ENCODE data around the gene ARHGAP28. TPM values are rescaled to one million over a fixed set of nuclear protein-coding genes. Genes with fewer than 3 reads are reported as not detected.

The ARHGAP28 gene
- total and polyA plus RNA-seq, 10 of the 15 experiments (the other 5 are each of a cell fraction or from before 2014, with no cell fraction given), result not detected

GRCh38 chr18:6830916-6831315 lies 101.4 kb downstream of the ARHGAP28 start:
- H3K9me3 ChIP-seq (replicated peaks; ENCODE audit: control insufficient read depth, insufficient read depth, low read length), result no peaks in the 10 kb centered on the region
- H4K20me1 ChIP-seq (ENCODE audit: control insufficient read depth, insufficient read depth), result no peaks in the 10 kb centered on the region
- H3K9ac ChIP-seq (ENCODE audit: control insufficient read depth, insufficient read depth, low read length), result no peak overlapping the region
- H3K36me3 ChIP-seq (ENCODE audit: control insufficient read depth in 2 of 2, insufficient read depth in 2 of 2, low read length in 1 of 2), result no peaks in the 10 kb centered on the region
- no peak overlapping the region for H3K27ac ChIP-seq (ENCODE audit: control insufficient read depth, insufficient read depth)
- H3K4me2 ChIP-seq (ENCODE audit: control insufficient read depth, insufficient read depth), result no peak overlapping the region
- ChIA-PET RAD21 (ENCODE audit: unreplicated experiment) (no interaction called here), CTCF (no interaction called here), SMC1A (ENCODE audit: uncharacterized antibody, unreplicated experiment) (no interaction called here), POLR2A (no interaction called here)
- TF ChIP-seq NFXL1 (IDR thresholded peaks at IDR 0.05; ENCODE audit: borderline replicate concordance), result no peak
- TF ChIP-seq STAT1 (conservative IDR thresholded peaks at IDR 0.05), result no peak
- no peak for TF ChIP-seq ZNF384 (IDR thresholded peaks at IDR 0.05; ENCODE audit: borderline replicate concordance, low read depth, low read length)
- TF ChIP-seq PAX8 (IDR thresholded peaks at IDR 0.05), result no peak
- H3K79me2 ChIP-seq (ENCODE audit: control insufficient read depth, insufficient read depth, low read length), result no peaks in the 10 kb centered on the region
- no peaks in the 10 kb centered on the region for H3K27me3 ChIP-seq (replicated peaks in 1 of 2; ENCODE audit: control insufficient read depth in 2 of 2, insufficient read depth in 2 of 2, low read length in 1 of 2)
- BruUV-seq (replicated peaks), result no TSS peak
- H2AFZ ChIP-seq (ENCODE audit: control insufficient read depth, low read depth, low read length), result no peak overlapping the region
- intact Hi-C loops (cut with micrococcal nuclease; ENCODE audit: unreplicated experiment), result no loop called here
- no peak for DNase-seq (ENCODE audit: low read depth, low spot score)
- H3K4me1 ChIP-seq (ENCODE audit: control insufficient read depth, insufficient read depth, low read length), result no peaks in the 10 kb centered on the region
- in situ Hi-C loops (cut with MboI), result no loop called here
- ATAC-seq, result no peak
- H3K4me3 ChIP-seq, result no peak overlapping the region
- WGBS (ENCODE audit: insufficient coverage, insufficient replicate concordance, low lambda C conversion rate, missing lambda C conversion rate), result 0% methylated on average over 1 of the region's 1 CpG
- no peak for FAIRE-seq

DNA sequence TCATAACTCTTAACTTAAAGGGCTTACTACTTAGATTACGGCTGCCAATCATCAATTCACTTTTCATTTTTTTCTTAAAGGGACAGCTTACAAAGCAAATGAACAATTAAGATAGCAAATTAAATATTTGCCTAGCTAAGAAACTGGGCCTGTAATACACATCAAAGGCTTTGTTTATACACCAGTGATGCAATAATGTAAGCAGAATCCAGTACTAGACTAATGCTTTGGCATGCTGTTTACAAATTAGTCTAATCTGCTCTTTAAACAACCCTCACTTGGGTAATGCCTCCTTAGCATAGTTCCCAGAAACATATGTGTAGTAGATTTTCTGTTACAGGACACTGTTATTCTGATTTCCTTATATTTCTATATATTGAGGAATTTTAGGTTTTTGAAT lies 105.8 kb downstream of the ARHGAP28 start:
- no peaks in the 10 kb centered on the region for H4K20me1 ChIP-seq (ENCODE audit: control insufficient read depth, insufficient read depth)
- POLR2A ChIA-PET, result no interaction called here
- H3K4me3 ChIP-seq, result no peak overlapping the region
- no peak overlapping the region for H3K9ac ChIP-seq (ENCODE audit: control insufficient read depth, insufficient read depth, low read length)
- WGBS (ENCODE audit: insufficient coverage, insufficient replicate concordance, low lambda C conversion rate, missing lambda C conversion rate), result 5% methylated on average over 1 of the region's 1 CpG
- H3K9me3 ChIP-seq (replicated peaks; ENCODE audit: control insufficient read depth, insufficient read depth, low read length), result no peaks in the 10 kb centered on the region
- in situ Hi-C loops (cut with MboI) (no loop called here), intact Hi-C loops (cut with micrococcal nuclease; ENCODE audit: unreplicated experiment) (no loop called here)
- no peaks in the 10 kb centered on the region for H3K4me1 ChIP-seq (ENCODE audit: control insufficient read depth, insufficient read depth, low read length)
- no peak for TF ChIP-seq RB1 (IDR thresholded peaks at IDR 0.05; ENCODE audit: borderline replicate concordance)
- TF ChIP-seq ZNF217 (IDR thresholded peaks at IDR 0.05), result no peak
- no peak for TF ChIP-seq BHLHE40 (IDR thresholded peaks at IDR 0.05; ENCODE audit: borderline replicate concordance in 1 of 2, low read depth in 2 of 2, low read length in 1 of 2)
- TF ChIP-seq FOXK2 (IDR thresholded peaks at IDR 0.05), result no peak
- TF ChIP-seq SRF (IDR thresholded peaks at IDR 0.05; ENCODE audit: low read depth in 2 of 2, low read length in 2 of 2), result no peak
- no peak for TF ChIP-seq GATAD2B (conservative IDR thresholded peaks at IDR 0.05; ENCODE audit: low read depth)
- TF ChIP-seq MXI1 (IDR thresholded peaks at IDR 0.05; ENCODE audit: low read depth, low read length), result no peak
- TF ChIP-seq MTA2 (IDR thresholded peaks at IDR 0.05; ENCODE audit: low read depth), result no peak
- TF ChIP-seq NFYA (IDR thresholded peaks at IDR 0.05; ENCODE audit: borderline replicate concordance, low read depth, low read length), result no peak
- no peaks in the 10 kb centered on the region for H3K79me2 ChIP-seq (ENCODE audit: control insufficient read depth, insufficient read depth, low read length)
- H3K27ac ChIP-seq (ENCODE audit: control insufficient read depth, insufficient read depth), result no peak overlapping the region
- H2AFZ ChIP-seq (ENCODE audit: control insufficient read depth, low read depth, low read length), result no peak overlapping the region
- SMC1A ChIA-PET (ENCODE audit: uncharacterized antibody, unreplicated experiment), result no interaction called here
- CTCF ChIA-PET, result no interaction called here
- BruUV-seq (replicated peaks), result no TSS peak
- no peaks in the 10 kb centered on the region for H3K27me3 ChIP-seq (replicated peaks in 1 of 2; ENCODE audit: control insufficient read depth in 2 of 2, insufficient read depth in 2 of 2, low read length in 1 of 2)
- no peak for ATAC-seq
- H3K4me2 ChIP-seq (ENCODE audit: control insufficient read depth, insufficient read depth), result no peak overlapping the region
- FAIRE-seq, result no peak
- RAD21 ChIA-PET (ENCODE audit: unreplicated experiment), result no interaction called here
- DNase-seq (ENCODE audit: low read depth, low spot score), result no peak
- no peaks in the 10 kb centered on the region for H3K36me3 ChIP-seq (ENCODE audit: control insufficient read depth in 2 of 2, insufficient read depth in 2 of 2, low read length in 1 of 2)
